Mucosa of descending colon (tissue), 3 donors: Measurements from ENCODE around the gene MRAS. TPM values are rescaled to one million over a fixed set of nuclear protein-coding genes. Genes with fewer than 3 reads are reported as not detected.

Experiments
- ATAC-seq: fragments of 200-7000 bp; cut with Tn5 transposase; one replicate; pipeline ENCODE4 v1.9.1; 2020; ENCODE audit warnings: mild to moderate bottlenecking, moderate library complexity
- DNase-seq, 3 donors: peaks; one replicate each; pipeline ENCODE4 v3.0.0-alpha.2; 2020
- H3K36me3 ChIP-seq: fragments of 200-600 bp; one replicate; pipeline ENCODE4 v1.8.0; 2021; ENCODE audit warnings: low read depth, mild to moderate bottlenecking
- H3K4me1 ChIP-seq: fragments of 200-600 bp; one replicate; pipeline ENCODE4 v1.8.0; 2021; ENCODE audit warnings: low read depth, mild to moderate bottlenecking
- H3K4me3 ChIP-seq: fragments of 200-600 bp; one replicate; pipeline ENCODE4 v1.8.0; 2021; ENCODE audit warnings: mild to moderate bottlenecking
- H3K9me3 ChIP-seq: fragments of 200-600 bp; one replicate; pipeline ENCODE4 v1.8.0; 2021; ENCODE audit warnings: mild to moderate bottlenecking
- CTCF ChIP-seq: fragments of 200-600 bp; IDR thresholded peaks from one replicate; pipeline ENCODE4 v1.8.0; 2022; ENCODE audit warnings: antibody characterized with exemption, mild to moderate bottlenecking
- intact Hi-C, 2 donors: fragments of 100-400 bp; cut with DNase I in 1 of 2; cut with micrococcal nuclease in 1 of 2; formaldehyde crosslinking; loops; one replicate each; pipeline versions ENCODE4 v1.11.0 to v1.11.1; 2022; cut with DNase I, micrococcal nuclease
- total RNA-seq, 3 donors: library from RNA; stranded (reverse); fragmentation: NEBNext Ultra II Directional in 2 of 3; extraction: Animal tissue kit (Norgen Biotek cat#: 25700) in 2 of 3; gene quantifications; one replicate each; pipeline versions ENCODE4 v1.2.1 to v1.2.4, GENCODE V29; 2021 to 2023
- donor health status: DM: no; HTN: no; CAD: no; lungs with moderate emphysema.
- donor health status: DM: no; HTN: no; CAD: no.
- donor health status: DM: no; HTN: yes; CAD: no.

Gene MRAS
- total RNA-seq, 3 donors from 2014 or later, result 2.5 to 37.6 (median 4.6) TPM

- Histone ChIP-seq H3K4me3 (no peak overlapping the region), H3K4me1 (no peaks in the 10 kb centered on the region), H3K36me3 (no peaks in the 10 kb centered on the region), H3K9me3 (no peaks in the 10 kb centered on the region)
- ATAC-seq, result no peak
- TF ChIP-seq CTCF, result no peak
- intact Hi-C loops, result no loop called here
- DNase-seq, result no peak
These were observed 51.4 kb downstream of the MRAS start for GRCh38 chr3:138399766-138400165.

GRCh38 chr3:138400651-138401070 lies 52.3 kb downstream of the MRAS start:
- no peaks in the 10 kb centered on the region for H3K36me3 ChIP-seq
- ATAC-seq, result no peak
- H3K4me3 ChIP-seq, result no peak overlapping the region
- H3K9me3 ChIP-seq, result no peaks in the 10 kb centered on the region
- intact Hi-C loops, result no loop called here
- no peak for TF ChIP-seq CTCF
- no peaks in the 10 kb centered on the region for H3K4me1 ChIP-seq
- no peak for DNase-seq

- Histone ChIP-seq H3K9me3 (no peaks in the 10 kb centered on the region), H3K4me1 (no peaks in the 10 kb centered on the region), H3K4me3 (no peak overlapping the region), H3K36me3 (no peaks in the 10 kb centered on the region)
- no peak for DNase-seq
- no peak for ATAC-seq
- TF ChIP-seq CTCF, result no peak
- intact Hi-C loops, result no loop called here
These were observed 53.5 kb downstream of the MRAS start for GRCh38 chr3:138401834-138402233.

GRCh38 chr3:138404121-138404520 lies 55.7 kb downstream of the MRAS start:
- H3K4me3 ChIP-seq, result no peak overlapping the region
- no peaks in the 10 kb centered on the region for H3K9me3 ChIP-seq
- DNase-seq (no peak), ATAC-seq (no peak)
- H3K4me1 ChIP-seq, result no peaks in the 10 kb centered on the region
- intact Hi-C loops, result no loop called here
- H3K36me3 ChIP-seq, result no peaks in the 10 kb centered on the region
- TF ChIP-seq CTCF, result no peak

GRCh38 chr3:138405001-138405400 lies 56.6 kb downstream of the MRAS start:
- no peaks in the 10 kb centered on the region for H3K9me3 ChIP-seq
- no peaks in the 10 kb centered on the region for H3K36me3 ChIP-seq
- no peak overlapping the region for H3K4me3 ChIP-seq
- no peaks in the 10 kb centered on the region for H3K4me1 ChIP-seq
- DNase-seq (no peak), ATAC-seq (no peak)
- intact Hi-C loops, result no loop called here
- TF ChIP-seq CTCF, result no peak

GRCh38 chr3:138405486-138405885 lies 57.1 kb downstream of the MRAS start:
- DNase-seq, result no peak
- TF ChIP-seq CTCF, result no peak
- Histone ChIP-seq H3K4me3 (no peak overlapping the region), H3K36me3 (no peaks in the 10 kb centered on the region), H3K4me1 (no peaks in the 10 kb centered on the region), H3K9me3 (no peaks in the 10 kb centered on the region)
- intact Hi-C loops, result no loop called here
- no peak for ATAC-seq
